Mesendoderm (in vitro differentiated cells): ENCODE data around the gene CYP17A1.

Experiments
- DNase-seq: peaks from one replicate; pipeline ENCODE4 v3.0.0; 2013
- H2AK5ac ChIP-seq: 2 replicates; pipeline ENCODE4 v1.6.1; 2013; ENCODE audit warnings: low read length, inconsistent platforms
- H2BK120ac ChIP-seq: 2 replicates; pipeline ENCODE4 v1.6.1; 2013; ENCODE audit warnings: low read depth, mild to moderate bottlenecking, low read length, moderate library complexity, mixed read lengths
- H2BK15ac ChIP-seq: replicated peaks from 2 replicates; pipeline ENCODE4 v1.6.1; 2013; ENCODE audit warnings: low read depth, mild to moderate bottlenecking, moderate library complexity
- H2BK5ac ChIP-seq: 2 replicates; pipeline ENCODE4 v1.6.1; 2013; ENCODE audit warnings: low read length, inconsistent platforms
- H3K18ac ChIP-seq: 2 replicates; pipeline ENCODE4 v1.6.1; 2013; ENCODE audit warnings: mild to moderate bottlenecking, low read length, mixed read lengths
- H3K23ac ChIP-seq: one replicate; pipeline ENCODE4 v1.6.1; 2013; ENCODE audit warnings: low read length
- H3K27ac ChIP-seq: 2 replicates; pipeline ENCODE4 v1.5.1; 2013; ENCODE audit warnings: low read depth, mild to moderate bottlenecking, inconsistent platforms, low read length, moderate library complexity
- H3K27me3 ChIP-seq: 2 replicates; pipeline ENCODE4 v1.6.1; 2013; ENCODE audit warnings: low read length, control low read depth, mild to moderate bottlenecking, inconsistent platforms; ENCODE audit not compliant: insufficient read depth, poor library complexity
- H3K36me3 ChIP-seq: 2 replicates; pipeline ENCODE4 v1.6.1; 2013; ENCODE audit warnings: low read length, inconsistent platforms; ENCODE audit not compliant: control insufficient read depth, insufficient read depth
- H3K4ac ChIP-seq: one replicate; pipeline ENCODE4 v1.6.1; 2013; ENCODE audit warnings: low read depth, mild to moderate bottlenecking, low read length, moderate library complexity
- H3K4me1 ChIP-seq: 2 replicates; pipeline ENCODE4 v1.6.1; 2013; ENCODE audit warnings: low read depth, low read length, inconsistent platforms; ENCODE audit not compliant: control insufficient read depth
- H3K4me2 ChIP-seq: 2 replicates; pipeline ENCODE4 v1.6.1; 2013; ENCODE audit warnings: low read length
- H3K4me3 ChIP-seq: 2 replicates; pipeline ENCODE4 v1.5.1; 2013; ENCODE audit warnings: mild to moderate bottlenecking, low read length
- H3K56ac ChIP-seq: one replicate; pipeline ENCODE4 v1.6.1; 2013; ENCODE audit warnings: low read length
- H3K79me1 ChIP-seq: 2 replicates; pipeline ENCODE4 v1.6.1; 2013; ENCODE audit warnings: low read length, inconsistent platforms
- H3K79me2 ChIP-seq: 2 replicates; pipeline ENCODE4 v1.6.1; 2013; ENCODE audit warnings: mild to moderate bottlenecking, low read length; ENCODE audit not compliant: control insufficient read depth, insufficient read depth
- H3K9ac ChIP-seq: 2 replicates; pipeline ENCODE4 v1.6.1; 2013; ENCODE audit warnings: low read length, inconsistent platforms
- H4K5ac ChIP-seq: one replicate; pipeline ENCODE4 v1.6.1; 2013; ENCODE audit warnings: low read length
- H4K8ac ChIP-seq: one replicate; pipeline ENCODE4 v1.6.1; 2013; ENCODE audit warnings: low read depth, mild to moderate bottlenecking, control low read depth, low read length, moderate library complexity
- WGBS: extraction: QIAGEN DNeasy Blood & Tissue Kit; methylation state at CpG from one replicate; pipeline ENCODE4 v1.1.7; 2013; ENCODE audit warnings: low lambda C conversion rate, missing lambda C conversion rate; ENCODE audit not compliant: insufficient coverage; ENCODE audit errors: extremely low coverage; 5-methylcytosine and 5-hydroxymethylcytosine counted together

CYP17A1 gene

GRCh38 chr10:102815790-102816549 is 21.2 kb downstream of the CYP17A1 start:
- H3K4me2 ChIP-seq = no peak overlapping the region
- no peaks in the 10 kb centered on the region for H3K27me3 ChIP-seq
- WGBS = no CpG with 5 or more reads among the region's 12 CpGs

DNA sequence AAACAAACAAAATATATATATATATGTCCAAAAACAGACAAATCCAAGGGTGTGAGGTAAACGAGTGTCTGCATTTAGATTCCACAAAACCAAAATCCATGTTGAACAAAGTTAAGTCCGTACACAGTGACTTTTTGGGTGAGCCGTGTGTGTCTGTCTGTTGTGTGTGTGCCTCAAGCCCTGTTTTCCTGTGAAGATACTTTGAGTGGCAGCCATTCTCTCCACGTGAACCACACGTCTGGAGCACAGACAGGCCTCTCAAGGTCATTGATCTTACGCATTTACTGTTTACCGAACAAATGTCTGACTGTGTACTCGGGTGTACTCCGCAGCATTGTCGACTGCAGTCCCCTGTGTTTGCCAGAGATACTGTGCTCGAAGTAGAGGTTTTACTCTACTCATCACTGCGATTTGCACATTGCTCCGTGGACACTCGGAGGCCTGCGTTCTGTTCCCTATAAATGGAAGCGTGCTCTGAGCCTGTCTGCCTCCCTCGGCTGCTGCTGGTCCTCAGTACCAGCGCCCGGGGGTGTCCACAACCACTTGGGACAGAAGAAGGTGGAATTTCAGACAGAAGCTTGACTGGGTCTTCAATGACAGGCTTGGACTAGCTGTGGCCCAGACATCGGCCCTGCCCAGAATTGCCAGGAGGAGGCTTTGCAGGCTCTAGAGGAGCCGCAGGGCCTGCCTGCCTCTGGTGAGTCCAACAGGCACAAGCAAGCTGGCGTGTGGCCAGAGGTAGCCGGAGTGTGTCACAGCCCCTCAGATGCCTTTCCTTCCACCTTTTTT is 22.1 kb downstream of the CYP17A1 start:
- Histone ChIP-seq H3K79me2 (no peaks in the 10 kb centered on the region), H2BK5ac (no peak overlapping the region), H4K5ac (no peak overlapping the region), H3K9ac (no peak overlapping the region), H3K4me3 (no peak overlapping the region), H3K36me3 (no peaks in the 10 kb centered on the region), H3K23ac (no peak overlapping the region), H3K4ac (no peak overlapping the region), H2BK15ac (no peak overlapping the region), H3K79me1 (no peaks in the 10 kb centered on the region), H2BK120ac (no peak overlapping the region), H3K56ac (no peak overlapping the region), H4K8ac (no peak overlapping the region), H3K4me2 (no peak overlapping the region), H3K27me3 (no peaks in the 10 kb centered on the region), H3K18ac (no peak overlapping the region), H3K27ac (no peak overlapping the region), H2AK5ac (no peak overlapping the region), H3K4me1 (peaks cover 2% of the 10 kb centered on the region)
- DNase-seq = no peak
- no CpG with 5 or more reads among the region's 23 CpGs for WGBS

More at GRCh38 chr10:102815790-102816549, 21.2 kb downstream of the CYP17A1 start:
- no peaks in the 10 kb centered on the region for H3K79me2 ChIP-seq
- no peaks in the 10 kb centered on the region for H3K36me3 ChIP-seq
- peak overlapping the region; percentile 49 for H3K56ac ChIP-seq
- H2BK15ac ChIP-seq = no peak overlapping the region
- H3K79me1 ChIP-seq = no peaks in the 10 kb centered on the region
- no peak overlapping the region for H2BK5ac ChIP-seq
- H3K4me1 ChIP-seq = peaks cover 2% of the 10 kb centered on the region
- peak overlapping the region; percentile 22 for H3K27ac ChIP-seq
- H2BK120ac ChIP-seq = no peak overlapping the region
- H3K4ac ChIP-seq = no peak overlapping the region
- no peak overlapping the region for H4K5ac ChIP-seq
- H3K4me3 ChIP-seq = no peak overlapping the region
- no peak overlapping the region for H4K8ac ChIP-seq
- DNase-seq = no peak
- H3K9ac ChIP-seq = peak overlapping the region; percentile 32
- H3K23ac ChIP-seq = no peak overlapping the region
- H2AK5ac ChIP-seq = no peak overlapping the region
- peak overlapping the region; percentile 8 for H3K18ac ChIP-seq

- H3K79me1 ChIP-seq = no peaks in the 10 kb centered on the region
- no peak overlapping the region for H3K18ac ChIP-seq
- H3K4me2 ChIP-seq = no peak overlapping the region
- H3K27me3 ChIP-seq = no peaks in the 10 kb centered on the region
- WGBS = no CpG with 5 or more reads among the region's 8 CpGs
- no peak overlapping the region for H3K4me3 ChIP-seq
- no peaks in the 10 kb centered on the region for H3K79me2 ChIP-seq
- H3K56ac ChIP-seq = peak overlapping the region; percentile 7
- H2BK5ac ChIP-seq = no peak overlapping the region
- H3K23ac ChIP-seq = no peak overlapping the region
- no peak overlapping the region for H4K8ac ChIP-seq
- no peaks in the 10 kb centered on the region for H3K36me3 ChIP-seq
- no peak overlapping the region for H3K4ac ChIP-seq
- no peak overlapping the region for H2AK5ac ChIP-seq
- no peak overlapping the region for H3K27ac ChIP-seq
- H2BK15ac ChIP-seq = no peak overlapping the region
- no peak for DNase-seq
- H4K5ac ChIP-seq = no peak overlapping the region
- H2BK120ac ChIP-seq = no peak overlapping the region
- H3K4me1 ChIP-seq = peaks cover 2% of the 10 kb centered on the region
- no peak overlapping the region for H3K9ac ChIP-seq
These were observed 22.8 kb downstream of the CYP17A1 start for GRCh38 chr10:102814453-102814871.

DNA sequence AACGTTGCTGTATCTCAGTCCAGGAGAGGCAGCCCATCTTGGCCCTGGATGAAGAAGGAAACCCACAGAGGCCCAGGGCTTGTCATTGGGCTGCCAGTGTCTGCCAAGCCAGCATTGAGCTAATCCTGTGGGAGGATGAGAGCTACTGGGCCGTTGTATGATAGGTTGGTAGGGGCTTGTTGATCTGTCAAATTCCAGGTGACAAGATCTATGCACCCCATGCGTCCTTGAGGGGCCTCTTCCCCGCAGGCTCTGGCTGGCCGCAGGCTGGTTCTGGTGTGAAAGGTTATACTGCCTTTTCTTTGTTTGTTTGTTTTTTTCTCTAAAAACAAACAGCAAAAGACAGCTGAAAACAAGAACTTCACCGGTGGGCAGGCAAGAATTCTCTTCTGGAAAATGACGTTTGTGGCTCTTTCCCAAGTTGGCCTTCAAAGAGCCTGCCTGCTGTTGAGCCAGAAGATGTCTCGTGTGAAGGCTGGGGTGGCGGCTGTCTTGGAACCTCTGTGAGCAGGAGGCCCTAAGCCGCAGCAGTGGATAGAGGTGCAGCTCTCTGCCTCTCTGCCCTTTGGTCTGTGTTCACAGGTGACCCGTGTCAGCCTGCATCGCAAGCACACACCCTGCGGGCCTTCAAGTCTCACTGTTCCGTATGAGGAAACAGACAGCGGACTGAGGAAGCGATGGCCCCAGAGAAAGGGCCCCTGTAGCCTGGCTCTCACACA is 23.3 kb downstream of the CYP17A1 start:
- WGBS = no CpG with 5 or more reads among the region's 16 CpGs
- no peak overlapping the region for H3K23ac ChIP-seq
- no peak overlapping the region for H3K4me2 ChIP-seq
- no peaks in the 10 kb centered on the region for H3K79me2 ChIP-seq
- DNase-seq = no peak
- H3K79me1 ChIP-seq = no peaks in the 10 kb centered on the region
- no peak overlapping the region for H3K9ac ChIP-seq
- no peak overlapping the region for H2BK15ac ChIP-seq
- H3K56ac ChIP-seq = no peak overlapping the region
- no peak overlapping the region for H3K4ac ChIP-seq
- H2BK5ac ChIP-seq = no peak overlapping the region
- H3K36me3 ChIP-seq = no peaks in the 10 kb centered on the region
- no peak overlapping the region for H2AK5ac ChIP-seq
- H3K27ac ChIP-seq = no peak overlapping the region
- H4K8ac ChIP-seq = no peak overlapping the region
- H3K4me3 ChIP-seq = no peak overlapping the region
- H2BK120ac ChIP-seq = no peak overlapping the region
- H3K18ac ChIP-seq = no peak overlapping the region
- no peak overlapping the region for H4K5ac ChIP-seq
- peaks cover 2% of the 10 kb centered on the region for H3K4me1 ChIP-seq
- no peaks in the 10 kb centered on the region for H3K27me3 ChIP-seq

DNA sequence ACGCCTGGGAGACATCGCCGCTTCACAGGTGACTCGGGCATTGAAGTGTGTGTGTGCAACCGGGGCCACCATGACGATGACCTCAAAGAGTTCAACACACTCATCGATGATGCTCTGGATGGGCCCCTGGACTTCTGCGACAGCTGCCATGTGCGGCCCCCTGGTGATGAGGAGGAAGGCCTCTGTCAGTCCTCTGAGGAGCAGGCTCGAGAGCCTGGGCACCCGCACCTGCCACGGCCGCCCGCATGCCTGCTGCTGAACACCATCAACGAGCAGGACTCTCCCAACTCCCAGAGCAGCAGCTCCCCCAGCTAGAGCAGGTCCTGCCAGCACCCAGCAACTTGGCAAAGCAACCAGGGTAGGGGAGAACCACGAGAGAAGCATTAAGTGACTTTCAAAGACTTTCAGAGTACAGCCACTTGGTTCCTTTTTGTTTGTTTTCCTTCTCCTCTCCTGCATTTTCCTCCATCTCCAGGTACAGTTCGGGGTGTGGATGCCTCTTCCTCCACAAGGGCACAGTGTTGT is 24.1 kb downstream of the CYP17A1 start:
- no peak for DNase-seq
- H2BK15ac ChIP-seq = no peak overlapping the region
- no peak overlapping the region for H2BK5ac ChIP-seq
- no peak overlapping the region for H3K4ac ChIP-seq
- no peak overlapping the region for H4K5ac ChIP-seq
- no peak overlapping the region for H2BK120ac ChIP-seq
- H3K56ac ChIP-seq = no peak overlapping the region
- H3K4me3 ChIP-seq = no peak overlapping the region
- no peak overlapping the region for H3K23ac ChIP-seq
- peaks cover 2% of the 10 kb centered on the region for H3K4me1 ChIP-seq
- no peaks in the 10 kb centered on the region for H3K79me1 ChIP-seq
- H4K8ac ChIP-seq = no peak overlapping the region
- H3K79me2 ChIP-seq = no peaks in the 10 kb centered on the region
- no peak overlapping the region for H3K9ac ChIP-seq
- H2AK5ac ChIP-seq = no peak overlapping the region
- no CpG with 5 or more reads among the region's 17 CpGs for WGBS
- no peaks in the 10 kb centered on the region for H3K27me3 ChIP-seq
- no peak overlapping the region for H3K4me2 ChIP-seq
- H3K27ac ChIP-seq = no peak overlapping the region
- H3K36me3 ChIP-seq = no peaks in the 10 kb centered on the region
- no peak overlapping the region for H3K18ac ChIP-seq
